CD4-positive, alpha-beta T cell (primary cell): ENCODE results near the gene TRIM33. TPM values are rescaled to one million over a fixed set of nuclear protein-coding genes. Genes with fewer than 3 reads are reported as not detected.

Experiments
- ATAC-seq: fragments of 200-7000 bp; cut with Tn5 transposase; one replicate; pipeline ENCODE4 v1.10.0; 2022; ENCODE audit warnings: mild to moderate bottlenecking; ENCODE audit not compliant: poor library complexity
- CTCF ChIA-PET: fragments of 350-600 bp; sonication (Branson Sonifier 250); formaldehyde crosslinking; loops from one replicate; lab custom pipeline; 2021; ENCODE audit warnings: antibody characterized with exemption, inconsistent platforms; lab: Charles Lee
- POLR2A ChIA-PET: fragments of 350-600 bp; sonication (Branson Sonifier 250); formaldehyde crosslinking; loops from one replicate; lab custom pipeline; 2021; ENCODE audit warnings: antibody characterized with exemption, inconsistent platforms; lab: Charles Lee
- DNase-seq, 14 experiments: peaks; one replicate each; pipeline ENCODE4 v3.0.0-alpha.2; 2013 to 2020; ENCODE audit warnings: mixed read lengths in 2 of 14
- H3K27ac ChIP-seq, 2 donors: one replicate each; pipeline versions ENCODE4 v1.5.1 to v1.7.0; 2013; ENCODE audit warnings: low read length in 2 of 2, low read depth in 1 of 2, mild to moderate bottlenecking in 1 of 2
- H3K27me3 ChIP-seq, 2 experiments: 1 replicate in 1 of 2; 2 replicates in 1 of 2; pipeline versions ENCODE4 v1.6.1 to v1.7.0; 2013; ENCODE audit warnings: low read length in 2 of 2, control low read depth in 1 of 2, mild to moderate bottlenecking in 1 of 2, moderate library complexity in 1 of 2; ENCODE audit not compliant: insufficient read depth in 2 of 2, control insufficient read depth in 1 of 2
- H3K36me3 ChIP-seq: one replicate; pipeline ENCODE4 v1.6.1; 2013; ENCODE audit warnings: low read length, control low read depth; ENCODE audit not compliant: insufficient read depth
- H3K4me1 ChIP-seq: one replicate; pipeline ENCODE4 v1.6.1; 2013; ENCODE audit warnings: low read length, control low read depth; ENCODE audit not compliant: insufficient read depth
- H3K4me3 ChIP-seq: one replicate; pipeline ENCODE4 v1.5.1; 2013; ENCODE audit warnings: mild to moderate bottlenecking, low read length, moderate library complexity
- H3K9me3 ChIP-seq, 2 experiments: 1 replicate in 1 of 2; 2 replicates in 1 of 2; pipeline versions ENCODE4 v1.6.1 to v1.7.0; 2013; ENCODE audit warnings: low read length in 2 of 2, mild to moderate bottlenecking in 2 of 2, control low read depth in 1 of 2, moderate library complexity in 1 of 2; ENCODE audit not compliant: control insufficient read depth in 1 of 2, insufficient read depth in 1 of 2
- H3K27ac Mint-ChIP-seq: one replicate; pipeline ENCODE4 v1.8.0; 2020; ENCODE audit warnings: mixed read lengths
- H3K27me3 Mint-ChIP-seq: one replicate; pipeline ENCODE4 v1.8.0; 2021; ENCODE audit warnings: mixed read lengths
- H3K36me3 Mint-ChIP-seq: one replicate; pipeline ENCODE4 v1.8.0; 2021; ENCODE audit warnings: low read depth, mixed read lengths
- H3K4me1 Mint-ChIP-seq: one replicate; pipeline ENCODE4 v1.8.0; 2021; ENCODE audit warnings: low read depth, mixed read lengths
- H3K4me3 Mint-ChIP-seq: one replicate; pipeline ENCODE4 v1.8.0; 2020; ENCODE audit warnings: mild to moderate bottlenecking, mixed read lengths
- H3K9me3 Mint-ChIP-seq: one replicate; pipeline ENCODE4 v1.8.0; 2020; ENCODE audit warnings: mixed read lengths
- CTCF ChIP-seq: fragments of 200-600 bp; IDR thresholded peaks from one replicate; pipeline ENCODE4 v1.8.0; 2022; ENCODE audit warnings: antibody characterized with exemption, mild to moderate bottlenecking
- intact Hi-C, 2 experiments: fragments of 100-400 bp; cut with DNase I in 1 of 2; cut with micrococcal nuclease in 1 of 2; formaldehyde crosslinking; loops; one replicate each; pipeline versions ENCODE4 v1.15.1 to v1.9.0; 2023 to 2025; cut with DNase I, micrococcal nuclease
- total RNA-seq, 174 experiments: library from RNA in 2 of 174; stranded (reverse) in 2 of 174; gene quantifications; one replicate each; pipeline ENCODE4 v1.2.3 and lab custom pipeline; 2021 to 2026

The TRIM33 gene
- total RNA-seq, 2 experiments from 2014 or later = 42.6 to 45.0 TPM

- no peak overlapping the region for H3K27ac Mint-ChIP-seq
- no peak for TF ChIP-seq CTCF
- POLR2A ChIA-PET = no interaction called here
- CTCF ChIA-PET = no interaction called here
- H3K4me1 ChIP-seq = no peaks in the 10 kb centered on the region
- H3K36me3 Mint-ChIP-seq = peaks cover 91% of the 10 kb centered on the region
- H3K27me3 ChIP-seq = no peaks in the 10 kb centered on the region
- no peaks in the 10 kb centered on the region for H3K9me3 ChIP-seq
- ATAC-seq (no peak), DNase-seq (no peak)
- no peaks in the 10 kb centered on the region for H3K9me3 Mint-ChIP-seq
- H3K4me3 ChIP-seq = no peak overlapping the region
- H3K27ac ChIP-seq = no peak overlapping the region
- no peak overlapping the region for H3K4me3 Mint-ChIP-seq
- intact Hi-C loops = loop anchor here in 1 of 2 experiments (10.0 kb wide), 1 partner anchor 47 kb away; no protein-coding TSS in a partner anchor
- H3K36me3 ChIP-seq = peaks cover 44% of the 10 kb centered on the region
- H3K27me3 Mint-ChIP-seq = no peaks in the 10 kb centered on the region
- H3K4me1 Mint-ChIP-seq = no peaks in the 10 kb centered on the region
These were observed 113.4 kb downstream of the TRIM33 start for GRCh38 chr1:114397601-114398000.

GRCh38 chr1:114395863-114396262 lies 115.1 kb downstream of the TRIM33 start:
- CTCF ChIA-PET = interaction anchor here (1.3 kb wide), 1 partner anchor 10 kb away, joined by 3 read pairs; no protein-coding TSS in a partner anchor
- intact Hi-C loops = loop anchor here in 1 of 2 experiments (10.0 kb wide), 1 partner anchor 49 kb away; no protein-coding TSS in a partner anchor
- Histone ChIP-seq H3K9me3 (no peaks in the 10 kb centered on the region), H3K27me3 (no peaks in the 10 kb centered on the region), H3K36me3 (peaks cover 42% of the 10 kb centered on the region), H3K27ac (no peak overlapping the region), H3K4me1 (no peaks in the 10 kb centered on the region), H3K4me3 (no peak overlapping the region)
- Mint-ChIP-seq H3K4me1 (no peaks in the 10 kb centered on the region), H3K9me3 (peaks cover 2% of the 10 kb centered on the region), H3K27me3 (no peaks in the 10 kb centered on the region), H3K36me3 (peaks cover 90% of the 10 kb centered on the region), H3K27ac (no peak overlapping the region), H3K4me3 (no peak overlapping the region)
- ATAC-seq = no peak
- no peak for DNase-seq
- no peak for TF ChIP-seq CTCF
- POLR2A ChIA-PET = no interaction called here

DNA sequence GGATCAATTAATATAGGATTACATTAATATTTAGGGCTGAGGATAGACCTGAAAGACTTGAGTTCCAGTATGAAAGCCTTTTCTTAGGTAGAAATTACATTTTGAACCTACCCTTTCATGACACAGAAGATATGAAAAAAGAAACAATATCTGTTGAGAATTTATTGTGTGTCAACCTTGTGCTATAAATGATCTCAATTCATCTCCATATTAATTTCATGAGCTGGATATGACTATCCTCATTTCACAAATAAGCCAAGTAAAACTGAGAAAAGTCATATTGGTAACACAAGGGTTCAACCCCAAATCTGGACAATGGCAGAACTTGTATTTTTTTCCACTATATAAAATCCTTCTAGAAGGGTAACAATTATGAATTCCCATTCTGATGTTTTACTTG lies 120.0 kb downstream of the TRIM33 start:
- Histone ChIP-seq H3K27ac (no peak overlapping the region), H3K27me3 (no peaks in the 10 kb centered on the region), H3K9me3 (peaks cover 9 to 10% of the 10 kb centered on the region in 2 experiments), H3K4me3 (no peak overlapping the region), H3K36me3 (peaks cover 17% of the 10 kb centered on the region), H3K4me1 (no peaks in the 10 kb centered on the region)
- Mint-ChIP-seq H3K4me3 (no peak overlapping the region), H3K27me3 (no peaks in the 10 kb centered on the region), H3K27ac (no peak overlapping the region), H3K36me3 (peaks cover 54% of the 10 kb centered on the region), H3K4me1 (no peaks in the 10 kb centered on the region), H3K9me3 (peaks cover 17% of the 10 kb centered on the region)
- no peak for TF ChIP-seq CTCF
- DNase-seq = no peak
- intact Hi-C loops = loop anchor here in 1 of 2 experiments (10.0 kb wide), 1 partner anchor 54 kb away; no protein-coding TSS in a partner anchor
- ChIA-PET POLR2A (no interaction called here), CTCF (no interaction called here)
- no peak for ATAC-seq
